Left lung (tissue), 10 donors: ENCODE measurements around the gene TRIM7. TPM values are rescaled to one million over a fixed set of nuclear protein-coding genes. Genes with fewer than 3 reads are reported as not detected.

ENCODE experiments used
- ATAC-seq: fragments of 200-7000 bp; cut with Tn5 transposase; one replicate; pipeline ENCODE4 v1.9.1; 2020; ENCODE audit warnings: moderate library complexity
- DNase-seq, 4 donors: peaks; one replicate each; pipeline ENCODE4 v3.0.0-alpha.2; 2013 to 2020
- H3K27ac ChIP-seq, 2 donors: fragments of 200-600 bp; sonication (generic) in 1 of 2; one replicate each; pipeline versions ENCODE4 v1.5.0 to v1.8.0; 2020 to 2021
- H3K27me3 ChIP-seq, 2 donors: fragments of 200-600 bp; sonication (generic) in 1 of 2; one replicate each; pipeline versions ENCODE4 v1.5.0 to v1.8.0; 2020 to 2021
- H3K36me3 ChIP-seq, 2 donors: fragments of 200-600 bp; sonication (generic) in 1 of 2; one replicate each; pipeline versions ENCODE4 v1.5.0 to v1.8.0; 2020 to 2021
- H3K4me1 ChIP-seq, 2 donors: fragments of 200-600 bp; one replicate each; pipeline ENCODE4 v1.8.0; 2021
- H3K4me3 ChIP-seq, 2 donors: fragments of 200-600 bp; sonication (generic) in 1 of 2; one replicate each; pipeline versions ENCODE4 v1.5.0 to v1.8.0; 2020 to 2021; ENCODE audit warnings: mild to moderate bottlenecking in 1 of 2
- H3K9me3 ChIP-seq, 2 donors: fragments of 200-600 bp; sonication (generic) in 1 of 2; one replicate each; pipeline versions ENCODE4 v1.5.0 to v1.8.0; 2020 to 2021
- intact Hi-C, 2 donors: fragments of 100-400 bp; cut with DNase I; formaldehyde crosslinking; loops; one replicate each; pipeline versions ENCODE4 v1.11.2 to v1.14.2; 2022
- polyA plus RNA-seq, 6 donors: library from polyadenylated mRNA; unstranded; fragments of 120-200 nt; gene quantifications; one replicate each; pipeline ENCODE4 v1.2.1, GENCODE V29; 2013; ENCODE audit not compliant: insufficient read length in 6 of 6
- total RNA-seq, 2 donors: library from RNA; stranded (reverse); fragmentation: NEBNext Ultra II Directional; extraction: Animal tissue kit (Norgen Biotek cat#: 25700); gene quantifications; one replicate each; pipeline ENCODE4 v1.2.1, GENCODE V29; 2021
- TF ChIP-seq, protein P1 (sequence below), 2 donors: fragments of 200-600 bp; sonication (generic) in 1 of 2; IDR thresholded peaks; one replicate each; pipeline versions ENCODE4 v1.5.0 to v1.8.0; 2021; ENCODE audit warnings: antibody characterized with exemption in 2 of 2
- donor health status: DM: no; HTN: yes; CAD: no.
- donor health status: DM: no; HTN: no; CAD: no.

Gene TRIM7
- total and polyA plus RNA-seq, 8 donors: 0.30 to 5.7 (median 0.39) TPM

- peaks cover 4 to 53% of the 10 kb centered on the region in 2 donors for H3K4me1 ChIP-seq
- no peak overlapping the region for H3K4me3 ChIP-seq
- intact Hi-C loops: no loop called here
- DNase-seq (peak in 1 of 4 donors; percentile 28), ATAC-seq (no peak)
- peaks cover 0 to 23% of the 10 kb centered on the region in 2 donors for H3K27me3 ChIP-seq
- no peak overlapping the region for H3K27ac ChIP-seq
- no peaks in the 10 kb centered on the region for H3K9me3 ChIP-seq
- TF ChIP-seq, protein P1, sequence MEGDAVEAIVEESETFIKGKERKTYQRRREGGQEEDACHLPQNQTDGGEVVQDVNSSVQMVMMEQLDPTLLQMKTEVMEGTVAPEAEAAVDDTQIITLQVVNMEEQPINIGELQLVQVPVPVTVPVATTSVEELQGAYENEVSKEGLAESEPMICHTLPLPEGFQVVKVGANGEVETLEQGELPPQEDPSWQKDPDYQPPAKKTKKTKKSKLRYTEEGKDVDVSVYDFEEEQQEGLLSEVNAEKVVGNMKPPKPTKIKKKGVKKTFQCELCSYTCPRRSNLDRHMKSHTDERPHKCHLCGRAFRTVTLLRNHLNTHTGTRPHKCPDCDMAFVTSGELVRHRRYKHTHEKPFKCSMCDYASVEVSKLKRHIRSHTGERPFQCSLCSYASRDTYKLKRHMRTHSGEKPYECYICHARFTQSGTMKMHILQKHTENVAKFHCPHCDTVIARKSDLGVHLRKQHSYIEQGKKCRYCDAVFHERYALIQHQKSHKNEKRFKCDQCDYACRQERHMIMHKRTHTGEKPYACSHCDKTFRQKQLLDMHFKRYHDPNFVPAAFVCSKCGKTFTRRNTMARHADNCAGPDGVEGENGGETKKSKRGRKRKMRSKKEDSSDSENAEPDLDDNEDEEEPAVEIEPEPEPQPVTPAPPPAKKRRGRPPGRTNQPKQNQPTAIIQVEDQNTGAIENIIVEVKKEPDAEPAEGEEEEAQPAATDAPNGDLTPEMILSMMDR (IDR thresholded peaks at IDR 0.05): no peak
- H3K36me3 ChIP-seq: no peaks in the 10 kb centered on the region
Measured at GRCh38 chr5:181220178-181220515, 15.2 kb upstream of the TRIM7 start.

DNA sequence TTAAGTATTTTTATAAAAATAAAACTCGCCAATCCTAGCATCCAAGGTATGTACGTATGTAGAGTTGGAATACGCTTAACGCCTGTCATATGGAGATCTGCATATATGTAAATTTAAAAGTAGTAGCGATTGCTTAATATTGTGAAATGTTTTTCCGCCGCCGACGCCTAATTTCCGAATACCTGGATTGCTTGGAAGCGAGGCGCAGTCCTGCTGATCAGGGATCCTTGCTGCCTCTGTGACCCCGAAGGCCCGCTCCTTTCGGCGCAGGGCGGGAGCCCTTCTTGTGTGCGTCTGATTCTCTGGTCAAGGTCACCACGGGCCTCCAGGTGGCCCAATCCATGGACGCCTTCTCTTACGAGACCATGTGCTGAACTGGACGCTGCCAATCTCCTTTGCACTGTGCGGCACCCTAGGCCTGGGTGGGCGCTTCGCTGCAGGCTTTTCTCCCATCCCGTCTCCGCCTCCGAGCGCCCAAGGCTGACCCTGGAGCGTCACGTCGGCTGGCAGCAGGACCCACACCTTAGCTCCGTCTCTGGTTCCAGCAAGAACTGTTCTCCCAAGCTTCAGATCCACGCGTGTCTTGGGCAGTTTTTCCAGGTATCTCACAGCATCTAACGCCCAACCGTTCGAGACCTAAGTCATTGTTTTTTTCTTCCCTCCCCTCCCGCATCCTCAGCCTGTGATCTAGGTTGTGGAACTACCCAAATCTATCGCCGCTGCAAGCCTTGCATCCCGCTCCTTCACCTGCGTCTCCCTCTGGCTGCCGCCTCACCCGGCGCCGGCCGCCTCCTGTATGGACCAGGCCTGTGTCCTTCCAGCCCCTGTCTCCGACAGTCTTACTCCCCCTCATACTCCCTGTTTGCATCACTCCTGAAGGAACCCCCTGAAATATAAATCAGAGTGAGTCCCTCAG lies 14.5 kb upstream of the TRIM7 start:
- no peak for ATAC-seq
- intact Hi-C loops: no loop called here

DNA sequence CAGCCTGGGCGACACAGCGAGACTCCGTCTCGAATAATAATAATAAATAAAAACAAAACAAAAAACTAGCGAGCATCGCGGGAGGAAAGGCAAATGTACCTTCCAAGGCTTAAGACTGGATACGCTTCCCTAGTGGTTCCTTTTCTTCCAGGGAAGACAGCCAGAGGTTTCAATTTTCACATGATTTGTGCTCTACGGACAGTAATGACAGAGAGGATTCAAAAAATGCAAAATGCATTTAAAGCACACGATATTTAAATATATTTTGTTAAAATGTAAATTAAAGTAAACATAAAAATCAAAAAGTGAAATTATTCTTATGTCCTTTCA lies 13.8 kb upstream of the TRIM7 start:
- intact Hi-C loops: no loop called here
- Histone ChIP-seq H3K36me3 (no peaks in the 10 kb centered on the region), H3K27me3 (peaks cover 0 to 23% of the 10 kb centered on the region in 2 donors), H3K27ac (peak overlapping the region in 1 of 2 donors; percentile 49), H3K4me1 (peaks cover 0 to 40% of the 10 kb centered on the region in 2 donors), H3K4me3 (peak overlapping the region; percentile 23 to 39), H3K9me3 (no peaks in the 10 kb centered on the region)
- ATAC-seq (no peak), DNase-seq (no peak)
- TF ChIP-seq, protein P1 (IDR thresholded peaks at IDR 0.05): no peak

More for the DNA sequence above, 14.5 kb upstream of the TRIM7 start:
- TF ChIP-seq, protein P1 (IDR thresholded peaks at IDR 0.05): no peak
- no peak overlapping the region for H3K4me3 ChIP-seq
- no peaks in the 10 kb centered on the region for H3K36me3 ChIP-seq
- peak in 1 of 4 donors; percentile 28 for DNase-seq
- H3K27me3 ChIP-seq: peaks cover 0 to 23% of the 10 kb centered on the region in 2 donors
- H3K27ac ChIP-seq: no peak overlapping the region
- peaks cover 3 to 47% of the 10 kb centered on the region in 2 donors for H3K4me1 ChIP-seq
- no peaks in the 10 kb centered on the region for H3K9me3 ChIP-seq

DNA sequence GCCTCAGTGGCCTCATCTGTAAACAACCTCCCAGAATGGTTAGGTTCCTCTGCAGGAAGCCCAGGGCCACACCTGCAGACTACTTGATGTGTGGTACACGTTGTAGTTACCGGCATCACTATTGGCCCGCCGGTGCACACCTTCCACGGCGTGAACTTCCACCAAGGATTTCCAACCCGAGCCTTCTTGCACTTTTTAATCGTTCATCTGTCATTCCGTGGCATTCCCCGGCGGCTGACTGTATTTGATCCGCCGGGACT lies 12.7 kb upstream of the TRIM7 start:
- Histone ChIP-seq H3K36me3 (no peaks in the 10 kb centered on the region), H3K9me3 (no peaks in the 10 kb centered on the region), H3K27me3 (peaks cover 0 to 23% of the 10 kb centered on the region in 2 donors), H3K4me1 (peaks cover 0 to 40% of the 10 kb centered on the region in 2 donors), H3K27ac (peak overlapping the region; percentile 39 to 49), H3K4me3 (peak overlapping the region; percentile 35 to 39)
- intact Hi-C loops: no loop called here
- TF ChIP-seq, protein P1 (IDR thresholded peaks at IDR 0.05): no peak
- ATAC-seq (peak; percentile 18), DNase-seq (no peak)

GRCh38 chr5:181217111-181217802 lies 12.3 kb upstream of the TRIM7 start:
- TF ChIP-seq, protein P1 (IDR thresholded peaks at IDR 0.05): no peak
- Histone ChIP-seq H3K27ac (peak overlapping the region; percentile 39 to 49), H3K36me3 (no peaks in the 10 kb centered on the region), H3K4me1 (peaks cover 0 to 40% of the 10 kb centered on the region in 2 donors), H3K27me3 (peaks cover 0 to 23% of the 10 kb centered on the region in 2 donors), H3K9me3 (no peaks in the 10 kb centered on the region), H3K4me3 (peak overlapping the region; percentile 35 to 39)
- ATAC-seq: peak; percentile 42
- DNase-seq: peak in 2 of 4 donors; percentile 53 to 54
- intact Hi-C loops: no loop called here
